NCI-H1930 (cell line): Measurements from ENCODE around the gene SMO.
"Not testable (repeated sequence)": the region's sequence is repeated elsewhere in the genome, so short reads cannot be mapped to it uniquely, and the experiment has no call there.

ENCODE experiments used
- DNase-seq, 2 experiments: peaks; one replicate each; lab custom pipeline; 2025; lab: John Stamatoyannopoulos, UW

The SMO gene

GRCh38 chr7:129209067-129209926 is 20.9 kb downstream of the SMO start:
- no peak for DNase-seq

GRCh38 chr7:129210256-129210988 is 22.0 kb downstream of the SMO start:
- DNase-seq, result peak; percentile 29 to 41

GRCh38 chr7:129210989-129211312 is 22.5 kb downstream of the SMO start:
- DNase-seq, result no peak

GRCh38 chr7:129212126-129212525 is 23.7 kb downstream of the SMO start:
- no peak for DNase-seq

- DNase-seq, result no peak
Observed at GRCh38 chr7:129212596-129212995, 24.2 kb downstream of the SMO start.

- DNase-seq, result peak; percentile 33 to 60
Observed at GRCh38 chr7:129213828-129214227, 25.4 kb downstream of the SMO start.

- DNase-seq, result not testable (repeated sequence)
Observed at GRCh38 chr7:129215691-129216090, 27.3 kb downstream of the SMO start.

GRCh38 chr7:129216101-129216715 is 27.8 kb downstream of the SMO start:
- not testable (repeated sequence) for DNase-seq

GRCh38 chr7:129216821-129217416 is 28.5 kb downstream of the SMO start:
- not testable (repeated sequence) for DNase-seq

GRCh38 chr7:129218514-129219062 is 30.2 kb downstream of the SMO start:
- DNase-seq, result peak; percentile 64 to 85

- DNase-seq, result not testable (repeated sequence)
Observed at GRCh38 chr7:129219166-129219565, 30.7 kb downstream of the SMO start.

- no peak for DNase-seq
Observed at GRCh38 chr7:129222064-129222463, 33.6 kb downstream of the SMO start.

GRCh38 chr7:129224251-129225205 is 36.1 kb downstream of the SMO start, which contains the start of gene AHCYL2:
AHCYL2 (plus strand) TSS chr7:129225030.
- DNase-seq, result peak; percentile 96 to 97

- no peak for DNase-seq
Observed at GRCh38 chr7:129225206-129225930, 36.9 kb downstream of the SMO start.

GRCh38 chr7:129225931-129226572 is 37.6 kb downstream of the SMO start:
- no peak for DNase-seq

GRCh38 chr7:129227646-129228578 is 39.5 kb downstream of the SMO start:
- DNase-seq, result no peak

- DNase-seq, result no peak
Observed at GRCh38 chr7:129228633-129229032, 40.2 kb downstream of the SMO start.

GRCh38 chr7:129231666-129232065 is 43.2 kb downstream of the SMO start:
- no peak for DNase-seq

GRCh38 chr7:129238546-129238945 is 50.1 kb downstream of the SMO start:
- DNase-seq, result no peak
